B cell (primary cell): ENCODE data around the gene TBC1D4. TPM values are rescaled to one million over a fixed set of nuclear protein-coding genes. Genes with fewer than 3 reads are reported as not detected.

Source experiments
- ATAC-seq: fragments of 200-7000 bp; cut with Tn5 transposase; one replicate; pipeline ENCODE4 v1.10.0; 2021; ENCODE audit warnings: low read depth, mild to moderate bottlenecking, moderate number of reproducible peaks, moderate library complexity
- CTCF ChIA-PET: fragments of 350-600 bp; sonication (Branson Sonifier 250); formaldehyde crosslinking; loops from one replicate; lab custom pipeline; 2021; ENCODE audit warnings: antibody characterized with exemption, inconsistent platforms; lab: Charles Lee
- POLR2A ChIA-PET: fragments of 350-600 bp; sonication (Branson Sonifier 250); formaldehyde crosslinking; loops from one replicate; lab custom pipeline; 2021; ENCODE audit warnings: antibody characterized with exemption; lab: Charles Lee
- DNase-seq: peaks from one replicate; pipeline ENCODE4 v3.0.0; 2013
- H2AFZ ChIP-seq: 2 replicates; pipeline ENCODE4 v1.6.1; 2012; ENCODE audit warnings: mild to moderate bottlenecking, low read depth, low read length; ENCODE audit not compliant: insufficient read depth, poor library complexity, severe bottlenecking
- H3K27ac ChIP-seq, 2 donors: 1 replicate in 1 of 2; 2 replicates in 1 of 2; pipeline ENCODE4 v1.5.1; 2012 to 2013; ENCODE audit warnings: low read length in 2 of 2, mild to moderate bottlenecking in 2 of 2, moderate library complexity in 1 of 2
- H3K27me3 ChIP-seq, 4 experiments: fragments of 200-600 bp in 1 of 4; sonication (generic) in 1 of 4; replicated peaks in 1 of 4; 1 replicate in 2 of 4; 2 replicates in 2 of 4; pipeline versions ENCODE4 v1.6.1 to v1.7.0; 2013 to 2016; ENCODE audit warnings: low read length in 3 of 4, mild to moderate bottlenecking in 2 of 4, mixed read lengths in 1 of 4, moderate library complexity in 1 of 4; ENCODE audit not compliant: insufficient read depth in 4 of 4, control insufficient read depth in 3 of 4; ENCODE audit errors: control extremely low read depth in 1 of 4
- H3K36me3 ChIP-seq, 2 experiments: replicated peaks in 1 of 2; 1 replicate in 1 of 2; 2 replicates in 1 of 2; pipeline versions ENCODE4 v1.6.1 to v1.7.1; 2013; ENCODE audit warnings: low read length in 1 of 2; ENCODE audit not compliant: insufficient read depth in 2 of 2, control insufficient read depth in 1 of 2; ENCODE audit errors: control extremely low read depth in 1 of 2, extremely low read depth in 1 of 2
- H3K4me1 ChIP-seq, 2 donors: fragments of 200-600 bp in 1 of 2; sonication (generic) in 1 of 2; 1 replicate in 1 of 2; 2 replicates in 1 of 2; pipeline versions ENCODE4 v1.5.1 to v1.6.1; 2013 to 2017; ENCODE audit warnings: low read length in 2 of 2; ENCODE audit not compliant: control insufficient read depth in 2 of 2, insufficient read depth in 2 of 2
- H3K4me2 ChIP-seq: replicated peaks from 2 replicates; pipeline ENCODE3; 2012; ENCODE audit warnings: mild to moderate bottlenecking, low read depth, low read length; ENCODE audit not compliant: poor library complexity, severe bottlenecking
- H3K4me3 ChIP-seq, 5 experiments: fragments of 200-600 bp in 1 of 5; sonication (generic) in 1 of 5; 1 replicate in 3 of 5; 2 replicates in 2 of 5; pipeline versions ENCODE4 v1.5.1 to v1.7.0; 2011 to 2016; ENCODE audit warnings: low read length in 4 of 5, mild to moderate bottlenecking in 4 of 5, low read depth in 2 of 5, control low read depth in 1 of 5, moderate library complexity in 1 of 5; ENCODE audit not compliant: insufficient read depth in 1 of 5; ENCODE audit errors: control extremely low read depth in 1 of 5, extremely low read depth in 1 of 5
- H3K79me2 ChIP-seq: fragments of 200-600 bp; sonication (generic); one replicate; pipeline ENCODE4 v1.6.0; 2016; ENCODE audit warnings: low read length; ENCODE audit not compliant: control insufficient read depth, insufficient read depth
- H3K9ac ChIP-seq: fragments of 200-600 bp; sonication (generic); 2 replicates; pipeline ENCODE4 v1.6.1; 2017; ENCODE audit warnings: mild to moderate bottlenecking, low read length, moderate library complexity
- H3K9me3 ChIP-seq, 3 donors: one replicate each; pipeline versions ENCODE4 v1.6.1 to v1.7.1; 2013; ENCODE audit warnings: low read length in 2 of 3; ENCODE audit not compliant: control insufficient read depth in 2 of 3, insufficient read depth in 1 of 3; ENCODE audit errors: control extremely low read depth in 1 of 3
- H4K20me1 ChIP-seq: 2 replicates; pipeline ENCODE4 v1.6.0; 2012; ENCODE audit warnings: mild to moderate bottlenecking, low read length; ENCODE audit not compliant: insufficient read depth, control insufficient read depth, poor library complexity, severe bottlenecking
- H3K27ac Mint-ChIP-seq: one replicate; pipeline ENCODE4 v1.8.0; 2021; ENCODE audit warnings: mixed read lengths
- H3K27me3 Mint-ChIP-seq: one replicate; pipeline ENCODE4 v1.8.0; 2021; ENCODE audit warnings: mixed read lengths
- H3K4me1 Mint-ChIP-seq: one replicate; pipeline ENCODE4 v1.8.0; 2021; ENCODE audit warnings: mixed read lengths
- H3K4me3 Mint-ChIP-seq: one replicate; pipeline ENCODE4 v1.8.0; 2021; ENCODE audit warnings: mixed read lengths
- H3K9me3 Mint-ChIP-seq: one replicate; pipeline ENCODE4 v1.8.0; 2022; ENCODE audit warnings: mixed read lengths; ENCODE audit not compliant: insufficient read depth
- CTCF ChIP-seq: fragments of 200-600 bp; IDR thresholded peaks from one replicate; pipeline ENCODE4 v1.8.0; 2022; ENCODE audit warnings: antibody characterized with exemption, mild to moderate bottlenecking
- EZH2 ChIP-seq: IDR thresholded peaks from 2 replicates; pipeline ENCODE4 v1.6.1; 2012; ENCODE audit warnings: borderline replicate concordance, low read depth, mild to moderate bottlenecking, moderate library complexity, low read length; ENCODE audit not compliant: insufficient read depth, poor library complexity, severe bottlenecking
- WGBS: methylation state at CpG from one replicate; pipeline ENCODE4 v1.1.5; 2013; ENCODE audit warnings: missing lambda C conversion rate; ENCODE audit not compliant: insufficient coverage; 5-methylcytosine and 5-hydroxymethylcytosine counted together
- intact Hi-C: fragments of 100-400 bp; cut with micrococcal nuclease; formaldehyde crosslinking; loops from one replicate; pipeline ENCODE4 v1.10.0; 2022
- polyA plus RNA-seq: library from polyadenylated mRNA; depleted of rRNA; stranded (reverse); fragments of >200 nt; gene quantifications from 2 replicates; pipeline ENCODE4 v1.2.3, GENCODE V29; 2012
- total RNA-seq, 2 donors: library from RNA; stranded (reverse); fragments of 120-200 nt in 1 of 2; gene quantifications; 1 replicate in 1 of 2; 2 replicates in 1 of 2; pipeline versions ENCODE4 v1.2.3 to v1.2.4, GENCODE V29; 2013 to 2022

Gene TBC1D4
- total and polyA plus RNA-seq, 2 donors (not counting 1 experiment from before 2014, with no cell fraction given) = 1.6 to 3.5 TPM

- POLR2A ChIA-PET = no interaction called here
- no peaks in the 10 kb centered on the region for H3K27me3 ChIP-seq
- H3K27ac ChIP-seq = no peak overlapping the region
- 100% methylated on average over 2 of the region's 2 CpGs for WGBS
- CTCF ChIA-PET = no interaction called here
- no peaks in the 10 kb centered on the region for H3K9me3 ChIP-seq
- TF ChIP-seq EZH2 = no peak
- DNase-seq (no peak), ATAC-seq (no peak)
- no peaks in the 10 kb centered on the region for H3K36me3 ChIP-seq
- peaks cover 2 to 3% of the 10 kb centered on the region in 2 donors for H3K4me1 ChIP-seq
- no peaks in the 10 kb centered on the region for H4K20me1 ChIP-seq
- Mint-ChIP-seq H3K4me3 (no peak overlapping the region), H3K27me3 (no peaks in the 10 kb centered on the region), H3K27ac (no peak overlapping the region), H3K4me1 (peaks cover 1% of the 10 kb centered on the region), H3K9me3 (no peaks in the 10 kb centered on the region)
- no peak overlapping the region for H3K4me2 ChIP-seq
- H3K79me2 ChIP-seq = no peaks in the 10 kb centered on the region
- H3K9ac ChIP-seq = no peak overlapping the region
- intact Hi-C loops = no loop called here
- no peak overlapping the region for H2AFZ ChIP-seq
- no peak overlapping the region for H3K4me3 ChIP-seq
Measured at GRCh38 chr13:75331792-75332349, 150.1 kb downstream of the TBC1D4 start.

GRCh38 chr13:75330770-75331169 is 151.2 kb downstream of the TBC1D4 start:
- no peak overlapping the region for H3K27ac ChIP-seq
- H3K9me3 Mint-ChIP-seq = no peaks in the 10 kb centered on the region
- CTCF ChIA-PET = interaction anchor here (0.6 kb wide), 1 partner anchor 1385 kb away, joined by 3 read pairs; no protein-coding TSS in a partner anchor
- no peak overlapping the region for H2AFZ ChIP-seq
- no peaks in the 10 kb centered on the region for H3K79me2 ChIP-seq
- DNase-seq = no peak
- no peaks in the 10 kb centered on the region for H3K27me3 ChIP-seq
- H3K27ac Mint-ChIP-seq = no peak overlapping the region
- H3K4me2 ChIP-seq = no peak overlapping the region
- no peaks in the 10 kb centered on the region for H3K9me3 ChIP-seq
- H3K36me3 ChIP-seq = no peaks in the 10 kb centered on the region
- POLR2A ChIA-PET = no interaction called here
- intact Hi-C loops = no loop called here
- peaks cover 11% of the 10 kb centered on the region for H3K4me1 Mint-ChIP-seq
- ATAC-seq = no peak
- no peaks in the 10 kb centered on the region for H3K27me3 Mint-ChIP-seq
- no peak overlapping the region for H3K9ac ChIP-seq
- no peak overlapping the region for H3K4me3 Mint-ChIP-seq
- peaks cover 11 to 12% of the 10 kb centered on the region in 2 donors for H3K4me1 ChIP-seq
- TF ChIP-seq CTCF = no peak
- WGBS = no CpG with 5 or more reads among the region's 2 CpGs
- no peaks in the 10 kb centered on the region for H4K20me1 ChIP-seq
- no peak overlapping the region for H3K4me3 ChIP-seq
